Activated naive CD8-positive, alpha-beta T cell (primary cell): ENCODE measurements around the gene PAM.

Experiments
- H3K27ac Mint-ChIP-seq: one replicate; pipeline ENCODE4 v1.8.0; 2021; ENCODE audit warnings: mixed read lengths
- H3K27me3 Mint-ChIP-seq: one replicate; pipeline ENCODE4 v1.8.0; 2021; ENCODE audit warnings: mixed read lengths
- H3K36me3 Mint-ChIP-seq: one replicate; pipeline ENCODE4 v1.8.0; 2021; ENCODE audit warnings: mixed read lengths
- H3K4me1 Mint-ChIP-seq: one replicate; pipeline ENCODE4 v1.8.0; 2021; ENCODE audit warnings: low read depth, mixed read lengths
- H3K4me3 Mint-ChIP-seq: one replicate; pipeline ENCODE4 v1.8.0; 2021; ENCODE audit warnings: mild to moderate bottlenecking, mixed read lengths
- H3K9me3 Mint-ChIP-seq: one replicate; pipeline ENCODE4 v1.8.0; 2021; ENCODE audit warnings: low read depth, mixed read lengths

PAM gene

DNA sequence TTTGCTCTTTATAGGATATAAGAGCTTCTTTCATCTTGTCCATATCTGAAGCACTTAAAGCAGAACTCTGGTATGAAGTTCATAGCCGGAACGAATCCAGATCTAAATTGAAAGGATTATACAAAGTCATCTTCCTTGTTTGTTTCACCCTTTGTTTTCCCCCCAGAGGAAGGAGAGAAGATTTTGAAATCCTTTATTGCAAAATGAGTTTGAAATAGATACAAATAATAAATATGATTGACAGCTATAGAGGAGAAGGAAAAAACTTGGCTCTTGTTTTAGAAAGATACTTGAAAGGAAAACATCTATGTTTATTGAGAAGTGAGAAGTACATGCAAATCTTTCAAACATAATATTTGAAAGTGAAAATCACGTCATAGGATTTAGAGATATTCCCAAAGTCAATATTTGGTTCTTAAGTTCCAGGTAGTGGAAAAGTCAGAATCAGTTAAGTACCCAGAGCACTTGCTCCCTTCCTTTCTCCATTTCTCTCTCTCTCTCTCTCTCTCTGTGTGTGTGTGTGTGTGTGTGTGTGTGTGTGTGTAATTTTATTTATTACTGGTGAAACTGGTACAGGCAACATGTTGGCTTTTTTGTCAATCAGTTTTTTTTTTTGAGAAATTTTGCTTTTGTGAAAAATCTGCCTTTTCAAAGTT, 27.2 kb downstream of the PAM start:
- H3K27ac Mint-ChIP-seq, result peak overlapping the region; percentile 43
- H3K4me1 Mint-ChIP-seq, result peaks cover 41% of the 10 kb centered on the region
- H3K36me3 Mint-ChIP-seq, result peaks cover 12% of the 10 kb centered on the region
- no peak overlapping the region for H3K4me3 Mint-ChIP-seq
- no peaks in the 10 kb centered on the region for H3K9me3 Mint-ChIP-seq
- no peaks in the 10 kb centered on the region for H3K27me3 Mint-ChIP-seq

DNA sequence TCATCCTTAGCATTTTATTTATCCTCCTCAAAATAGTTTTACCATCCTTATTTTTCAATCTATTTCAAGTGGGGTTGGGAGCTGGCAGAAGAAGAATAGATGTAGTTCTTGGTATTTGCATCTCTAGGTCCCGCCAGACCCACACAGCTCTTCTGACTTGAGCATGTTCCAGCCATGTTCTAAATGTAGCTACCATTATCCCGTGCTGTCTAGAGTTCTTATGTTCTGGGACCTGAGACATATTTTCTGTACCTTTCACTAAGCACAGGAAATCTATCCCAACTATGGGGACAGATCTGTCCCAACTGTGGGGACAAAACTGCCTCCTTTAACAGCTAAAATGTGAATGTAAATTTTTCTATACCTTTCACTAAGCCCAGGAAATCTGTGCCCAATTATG, 32.0 kb downstream of the PAM start:
- peaks cover 12% of the 10 kb centered on the region for H3K4me1 Mint-ChIP-seq
- no peak overlapping the region for H3K27ac Mint-ChIP-seq
- no peaks in the 10 kb centered on the region for H3K9me3 Mint-ChIP-seq
- no peak overlapping the region for H3K4me3 Mint-ChIP-seq
- H3K36me3 Mint-ChIP-seq, result peaks cover 11% of the 10 kb centered on the region
- no peaks in the 10 kb centered on the region for H3K27me3 Mint-ChIP-seq

DNA sequence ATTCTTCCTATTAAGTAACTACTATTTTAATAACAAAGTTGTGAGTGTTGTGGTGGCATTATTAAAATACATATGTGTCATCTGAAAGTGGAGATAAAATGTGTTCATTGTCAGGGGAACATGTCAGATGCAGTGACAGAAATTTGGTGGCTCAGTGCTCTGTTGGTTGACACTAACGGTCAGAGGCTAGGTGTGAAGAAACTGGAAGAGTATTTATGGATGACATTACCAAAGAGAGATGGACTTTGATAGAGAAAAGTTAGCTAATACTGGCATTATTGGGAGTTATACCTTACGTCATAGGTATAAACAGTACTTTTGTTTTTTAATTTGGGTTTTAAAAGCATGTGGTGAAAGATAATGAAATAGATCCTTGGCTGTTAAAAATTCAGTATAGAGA, 33.7 kb downstream of the PAM start:
- no peak overlapping the region for H3K27ac Mint-ChIP-seq
- peaks cover 8% of the 10 kb centered on the region for H3K36me3 Mint-ChIP-seq
- no peak overlapping the region for H3K4me3 Mint-ChIP-seq
- no peaks in the 10 kb centered on the region for H3K27me3 Mint-ChIP-seq
- H3K4me1 Mint-ChIP-seq, result peaks cover 18% of the 10 kb centered on the region
- no peaks in the 10 kb centered on the region for H3K9me3 Mint-ChIP-seq

DNA sequence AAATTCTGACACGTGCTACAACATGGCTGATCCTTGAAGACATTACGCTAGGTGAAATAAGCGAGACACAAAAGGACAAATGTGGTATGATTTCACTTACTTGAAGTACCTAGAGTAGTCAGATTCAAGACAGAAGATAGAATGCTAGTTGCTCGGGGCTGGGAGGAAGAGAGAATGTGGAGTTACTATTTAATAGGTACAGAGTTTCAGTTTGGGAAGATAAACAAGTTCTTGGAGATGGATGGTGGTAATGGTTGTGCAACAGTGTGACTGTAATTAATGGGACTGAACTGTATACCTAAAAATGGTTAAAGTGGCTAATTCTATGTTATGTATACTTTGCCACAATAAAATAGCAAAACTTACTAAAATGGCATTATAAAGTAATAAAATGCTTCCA, 34.4 kb downstream of the PAM start:
- Mint-ChIP-seq H3K27me3 (no peaks in the 10 kb centered on the region), H3K9me3 (no peaks in the 10 kb centered on the region), H3K36me3 (peaks cover 4% of the 10 kb centered on the region), H3K4me3 (no peak overlapping the region), H3K4me1 (peaks cover 20% of the 10 kb centered on the region), H3K27ac (no peak overlapping the region)

DNA sequence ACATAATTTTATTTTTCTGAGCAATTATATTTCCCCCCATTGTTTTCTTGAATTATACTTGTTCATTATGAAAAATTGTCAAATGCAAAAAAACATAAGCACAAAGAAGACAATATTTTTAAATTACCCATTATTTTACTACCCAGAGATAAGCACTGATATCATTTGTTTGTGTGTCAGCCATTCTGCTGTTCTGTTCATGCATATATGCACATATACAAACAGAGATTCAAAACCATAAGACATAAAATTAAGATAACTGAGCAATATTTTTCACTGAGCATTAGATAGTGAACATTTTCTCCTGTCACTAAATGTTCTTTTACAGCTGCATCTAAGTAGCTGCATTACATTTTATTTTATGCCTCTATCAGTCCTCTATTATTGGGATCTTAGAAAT, 35.6 kb downstream of the PAM start:
- Mint-ChIP-seq H3K36me3 (no peaks in the 10 kb centered on the region), H3K4me1 (peaks cover 14% of the 10 kb centered on the region), H3K4me3 (no peak overlapping the region), H3K27me3 (no peaks in the 10 kb centered on the region), H3K27ac (no peak overlapping the region), H3K9me3 (no peaks in the 10 kb centered on the region)

DNA sequence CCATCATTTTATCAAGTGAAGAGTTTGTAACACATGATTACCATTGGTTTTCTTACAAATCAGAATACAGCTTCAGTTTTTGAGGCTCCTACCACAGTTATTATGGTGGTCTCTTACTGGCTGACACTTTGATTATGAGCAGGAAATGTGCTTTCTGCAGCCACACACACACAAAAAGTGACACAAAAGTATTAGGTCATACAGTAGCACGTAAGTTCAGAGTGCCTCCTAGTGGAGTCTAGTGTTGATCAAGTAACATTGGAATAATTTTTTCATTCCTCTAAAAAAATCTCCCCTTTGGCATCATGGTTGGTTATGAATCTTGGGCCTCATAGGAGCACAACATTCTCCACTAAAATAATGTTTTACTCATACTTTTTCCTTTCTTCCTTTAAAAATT, 37.6 kb downstream of the PAM start:
- H3K27ac Mint-ChIP-seq, result no peak overlapping the region
- no peak overlapping the region for H3K4me3 Mint-ChIP-seq
- H3K27me3 Mint-ChIP-seq, result no peaks in the 10 kb centered on the region
- no peaks in the 10 kb centered on the region for H3K36me3 Mint-ChIP-seq
- H3K4me1 Mint-ChIP-seq, result peaks cover 21% of the 10 kb centered on the region
- H3K9me3 Mint-ChIP-seq, result no peaks in the 10 kb centered on the region

DNA sequence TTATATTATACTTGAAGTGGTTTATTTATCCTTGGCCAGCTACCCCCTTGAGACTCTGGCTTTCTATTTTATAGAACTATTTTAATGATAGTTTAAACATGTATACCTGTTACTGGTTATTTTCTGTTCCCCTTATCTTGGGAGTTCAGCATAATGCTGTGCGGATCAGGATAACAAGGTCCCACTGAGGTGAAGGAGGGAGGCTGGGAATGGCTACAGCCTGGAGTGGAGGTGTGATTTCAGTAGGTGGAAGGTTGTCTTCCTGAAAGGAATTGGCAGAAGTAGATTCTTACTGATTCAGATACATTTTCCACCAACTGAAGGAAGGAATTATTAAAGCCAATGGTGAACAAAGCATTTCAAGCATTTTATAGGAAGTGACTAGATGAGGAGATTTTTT, 38.9 kb downstream of the PAM start:
- H3K4me3 Mint-ChIP-seq, result no peak overlapping the region
- H3K36me3 Mint-ChIP-seq, result no peaks in the 10 kb centered on the region
- H3K9me3 Mint-ChIP-seq, result no peaks in the 10 kb centered on the region
- no peak overlapping the region for H3K27ac Mint-ChIP-seq
- H3K4me1 Mint-ChIP-seq, result peaks cover 28% of the 10 kb centered on the region
- H3K27me3 Mint-ChIP-seq, result no peaks in the 10 kb centered on the region

DNA sequence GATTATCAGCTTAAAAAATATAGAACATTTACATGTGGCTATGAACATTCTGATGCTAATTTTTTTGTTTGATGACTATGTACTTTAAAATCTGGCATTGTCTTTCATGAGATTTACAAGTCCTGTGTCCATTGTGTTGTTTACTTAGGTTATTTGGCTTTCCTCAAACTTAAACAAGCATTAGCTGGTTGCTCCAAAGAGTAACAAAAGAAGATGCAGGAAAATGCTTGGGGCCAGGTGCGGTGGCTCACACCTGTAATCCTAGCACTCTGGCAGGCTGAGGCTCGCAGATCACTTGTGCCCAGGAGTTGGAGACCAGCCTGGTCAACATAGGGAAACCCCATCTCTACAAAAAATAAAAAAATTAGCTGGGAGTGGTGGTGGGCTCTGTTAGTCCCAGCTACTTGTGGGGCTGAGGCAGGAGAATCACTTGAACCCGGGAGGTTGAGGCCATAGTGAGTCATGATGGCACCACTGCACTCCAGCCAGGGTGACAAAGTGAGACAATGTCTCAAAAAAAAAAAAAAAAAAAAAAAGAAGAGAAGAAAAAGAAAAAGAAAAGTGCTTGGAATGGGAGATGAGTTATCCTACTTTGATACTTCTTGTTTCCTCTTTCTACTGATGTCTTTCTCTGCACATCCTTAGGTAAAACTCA, 39.7 kb downstream of the PAM start:
- Mint-ChIP-seq H3K4me1 (peaks cover 31% of the 10 kb centered on the region), H3K4me3 (no peak overlapping the region), H3K9me3 (no peaks in the 10 kb centered on the region), H3K27me3 (no peaks in the 10 kb centered on the region), H3K36me3 (no peaks in the 10 kb centered on the region), H3K27ac (no peak overlapping the region)

DNA sequence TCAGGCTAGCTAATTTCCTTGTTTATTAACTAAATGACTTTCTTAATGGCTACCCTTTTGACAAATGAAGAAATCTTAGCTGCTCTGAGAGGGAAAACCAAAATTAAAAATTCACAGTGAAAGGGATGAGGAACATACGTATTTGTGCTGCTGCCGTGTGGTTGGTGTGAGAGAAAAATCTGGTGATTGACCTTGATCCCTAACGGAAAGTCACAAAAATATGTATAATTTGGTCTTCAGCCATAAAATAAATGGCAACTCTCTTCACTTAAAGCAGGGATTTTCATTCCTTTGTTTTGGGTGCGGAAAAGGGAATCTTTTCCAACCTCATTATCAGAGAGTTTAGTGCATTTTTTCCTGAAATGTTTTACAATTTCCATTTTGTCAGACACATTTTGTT, 40.4 kb downstream of the PAM start:
- Mint-ChIP-seq H3K4me1 (peaks cover 38% of the 10 kb centered on the region), H3K27ac (no peak overlapping the region)

DNA sequence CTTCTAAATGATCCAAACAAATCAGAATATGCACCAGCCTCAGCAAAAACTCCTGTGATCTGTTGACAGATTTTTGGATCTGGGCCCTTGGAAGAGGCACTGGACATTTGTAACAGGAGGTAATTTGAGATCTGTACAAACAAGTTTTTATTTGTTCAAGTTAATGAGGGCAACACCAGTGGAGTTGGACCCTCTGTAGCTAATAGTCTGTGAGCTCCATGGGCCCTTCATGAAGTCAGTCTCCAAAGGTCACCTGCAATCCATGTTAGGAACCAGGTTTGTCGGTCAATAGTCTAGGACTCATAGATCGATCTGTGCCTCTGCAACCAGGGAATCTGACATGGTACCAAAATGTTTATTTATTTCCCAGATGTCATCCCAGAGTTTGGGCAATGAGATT, 40.9 kb downstream of the PAM start:
- H3K4me3 Mint-ChIP-seq, result no peak overlapping the region
- H3K4me1 Mint-ChIP-seq, result peaks cover 40% of the 10 kb centered on the region
- H3K27me3 Mint-ChIP-seq, result no peaks in the 10 kb centered on the region
- H3K9me3 Mint-ChIP-seq, result no peaks in the 10 kb centered on the region
- H3K36me3 Mint-ChIP-seq, result no peaks in the 10 kb centered on the region
- H3K27ac Mint-ChIP-seq, result no peak overlapping the region

More for the DNA sequence above, 40.4 kb downstream of the PAM start:
- Mint-ChIP-seq H3K27me3 (no peaks in the 10 kb centered on the region), H3K9me3 (no peaks in the 10 kb centered on the region), H3K36me3 (no peaks in the 10 kb centered on the region), H3K4me3 (no peak overlapping the region)

DNA sequence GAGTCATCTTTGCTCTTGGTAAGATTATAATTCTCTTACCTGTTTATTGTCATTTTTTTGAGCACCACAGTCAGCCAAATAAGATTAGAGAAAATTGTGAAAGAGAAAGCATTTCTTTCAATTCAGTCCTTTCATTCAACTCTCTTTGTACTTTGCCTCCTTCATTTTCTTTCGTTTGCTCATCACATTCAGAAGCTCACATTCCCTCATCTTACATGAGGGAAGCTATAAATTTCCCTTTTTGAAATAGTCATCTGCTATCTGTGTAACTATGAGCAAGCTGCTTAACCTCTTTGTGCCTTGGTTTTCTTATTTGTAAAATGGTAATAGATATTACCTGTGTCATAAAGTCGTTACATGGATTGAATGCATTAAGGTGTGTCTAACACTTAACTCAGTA, 41.4 kb downstream of the PAM start:
- Mint-ChIP-seq H3K27ac (no peak overlapping the region), H3K4me1 (peaks cover 45% of the 10 kb centered on the region), H3K4me3 (no peak overlapping the region), H3K9me3 (no peaks in the 10 kb centered on the region), H3K36me3 (no peaks in the 10 kb centered on the region), H3K27me3 (no peaks in the 10 kb centered on the region)

DNA sequence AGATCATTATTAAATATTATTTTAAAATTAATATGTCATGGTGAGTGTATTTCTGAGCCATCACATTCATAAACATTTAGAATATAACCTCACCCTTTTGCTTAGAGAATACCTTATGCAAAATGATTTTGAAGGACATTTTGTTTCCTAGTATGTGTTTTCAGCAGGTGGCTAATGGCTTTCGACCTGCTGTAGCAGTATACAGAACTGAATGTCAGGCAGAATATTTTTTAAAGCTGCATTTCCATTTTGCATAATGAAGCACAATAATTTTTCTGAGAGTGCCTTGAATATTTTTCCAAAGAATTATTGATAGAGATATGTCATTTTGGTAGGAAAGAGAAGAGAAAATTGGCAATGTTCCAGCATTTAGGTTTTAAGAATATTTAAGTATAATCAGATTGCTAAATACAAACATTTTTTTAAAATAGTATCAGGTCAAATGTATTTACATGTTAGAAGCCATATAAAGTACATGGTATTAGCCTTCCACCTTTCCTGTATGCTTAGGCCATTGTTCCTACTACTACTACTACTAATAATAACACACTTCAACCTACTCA, 42.3 kb downstream of the PAM start:
- H3K27me3 Mint-ChIP-seq, result no peaks in the 10 kb centered on the region
- no peak overlapping the region for H3K4me3 Mint-ChIP-seq
- H3K36me3 Mint-ChIP-seq, result peaks cover 3% of the 10 kb centered on the region
- no peak overlapping the region for H3K27ac Mint-ChIP-seq
- peaks cover 46% of the 10 kb centered on the region for H3K4me1 Mint-ChIP-seq
- H3K9me3 Mint-ChIP-seq, result no peaks in the 10 kb centered on the region

DNA sequence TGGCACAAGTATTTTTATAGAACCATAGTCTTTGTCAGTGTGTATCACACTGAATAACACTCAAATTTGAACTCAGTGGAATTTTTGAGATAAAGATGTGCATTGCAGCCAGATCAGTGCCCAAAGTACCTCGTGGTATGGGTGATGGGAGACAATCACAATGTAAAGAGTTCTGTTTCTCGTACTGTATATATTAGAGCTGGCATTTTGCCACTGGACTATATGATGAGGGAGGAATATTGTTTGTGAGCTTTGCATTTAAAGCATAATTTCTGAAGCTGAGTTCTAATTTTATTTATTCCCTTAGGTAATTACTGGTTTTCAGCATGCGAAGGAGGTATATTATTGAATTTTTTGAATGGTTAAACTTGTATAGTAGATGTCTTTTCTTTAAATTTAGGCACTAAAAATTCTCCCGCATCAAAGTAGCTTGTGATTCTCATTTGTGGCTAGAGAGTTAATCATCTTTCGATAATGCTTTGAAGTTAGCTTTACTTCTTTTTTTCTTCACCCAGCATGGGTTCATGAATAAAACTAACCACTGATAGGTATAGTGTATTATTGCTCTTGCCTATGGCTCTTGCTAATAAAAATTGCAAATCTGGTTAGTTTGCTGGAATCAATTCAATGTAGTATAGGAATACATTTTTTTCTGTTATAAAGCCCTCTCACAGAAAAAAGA, 43.1 kb downstream of the PAM start:
- no peaks in the 10 kb centered on the region for H3K9me3 Mint-ChIP-seq
- no peak overlapping the region for H3K27ac Mint-ChIP-seq
- peaks cover 3% of the 10 kb centered on the region for H3K36me3 Mint-ChIP-seq
- H3K4me3 Mint-ChIP-seq, result no peak overlapping the region
- H3K4me1 Mint-ChIP-seq, result peaks cover 45% of the 10 kb centered on the region
- no peaks in the 10 kb centered on the region for H3K27me3 Mint-ChIP-seq

DNA sequence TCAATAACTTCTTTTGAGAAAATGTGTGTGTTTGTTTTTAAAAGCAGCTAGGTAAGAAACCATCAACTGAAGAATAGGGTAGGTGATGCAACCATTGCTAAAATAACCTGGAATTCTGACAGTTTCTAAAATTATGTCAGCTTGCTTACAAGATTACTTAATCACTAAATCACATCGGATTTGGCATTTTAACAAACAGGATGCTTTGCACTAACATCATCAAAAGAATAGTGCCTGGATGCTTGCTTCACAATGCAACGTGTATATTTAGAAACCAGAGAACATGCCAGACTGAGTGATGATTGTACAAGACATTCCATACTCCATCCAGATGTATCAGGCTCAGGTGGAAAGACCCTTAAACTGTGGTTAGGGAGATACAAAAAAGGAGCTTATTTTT, 43.9 kb downstream of the PAM start:
- Mint-ChIP-seq H3K4me3 (no peak overlapping the region), H3K9me3 (no peaks in the 10 kb centered on the region), H3K27me3 (no peaks in the 10 kb centered on the region), H3K4me1 (peaks cover 44% of the 10 kb centered on the region), H3K36me3 (peaks cover 3% of the 10 kb centered on the region), H3K27ac (no peak overlapping the region)

DNA sequence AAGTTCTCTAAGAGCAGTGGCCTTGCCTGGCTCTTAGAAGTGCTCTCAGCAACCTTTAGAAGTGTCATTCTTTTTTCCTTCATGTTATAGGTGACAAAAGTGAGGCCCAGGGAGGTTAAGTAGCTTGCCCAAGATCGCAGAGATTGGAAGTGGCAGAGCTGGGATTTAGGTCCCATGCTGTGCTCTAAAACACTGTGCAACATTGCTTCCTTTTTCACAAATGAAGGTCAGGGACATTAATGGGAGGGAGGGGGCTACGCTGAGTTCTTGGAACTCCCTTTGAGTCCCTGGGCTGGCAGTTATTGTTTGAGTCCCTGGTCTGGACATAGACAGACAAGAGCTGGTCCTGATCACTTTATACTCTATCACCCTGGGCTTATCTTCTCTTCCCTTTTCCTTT, 45.3 kb downstream of the PAM start:
- Mint-ChIP-seq H3K9me3 (no peaks in the 10 kb centered on the region), H3K4me1 (peaks cover 43% of the 10 kb centered on the region), H3K27me3 (no peaks in the 10 kb centered on the region), H3K36me3 (peaks cover 5% of the 10 kb centered on the region), H3K27ac (no peak overlapping the region), H3K4me3 (no peak overlapping the region)
